PC-9 (cell line): ENCODE results near the gene CFAP97.

ENCODE experiments used
- CTCF ChIP-seq: fragments of 200-600 bp; sonication (generic); conservative IDR thresholded peaks from 2 replicates; pipeline ENCODE4 v1.6.1; 2017; ENCODE audit warnings: mixed run types, antibody characterized with exemption, mild to moderate bottlenecking, moderate library complexity
- EZH2 ChIP-seq: fragments of 200-600 bp; sonication (generic); IDR thresholded peaks from 2 replicates; pipeline ENCODE4 v1.8.0; 2017; ENCODE audit warnings: antibody characterized with exemption, low read depth

- TF ChIP-seq CTCF: no peak
- no peak for TF ChIP-seq EZH2
Observed at GRCh38 chr4:185215261-185215660, 11.5 kb upstream of the CFAP97 start.
